ENCODE measurements around the gene LSM14B.
"Not testable (repeated sequence)": the region's sequence is repeated elsewhere in the genome, so short reads cannot be mapped to it uniquely, and the experiment has no call there.

The LSM14B gene

GRCh38 chr20:62121776-62122653, at the start of gene LSM14B:
Gene LSM14B (plus strand): TSS chr20:62122475. CDS start chr20:62122667, 192 bp downstream.
- DNase-seq (ENCODE audit: low read depth) = peak; percentile 94

DNA sequence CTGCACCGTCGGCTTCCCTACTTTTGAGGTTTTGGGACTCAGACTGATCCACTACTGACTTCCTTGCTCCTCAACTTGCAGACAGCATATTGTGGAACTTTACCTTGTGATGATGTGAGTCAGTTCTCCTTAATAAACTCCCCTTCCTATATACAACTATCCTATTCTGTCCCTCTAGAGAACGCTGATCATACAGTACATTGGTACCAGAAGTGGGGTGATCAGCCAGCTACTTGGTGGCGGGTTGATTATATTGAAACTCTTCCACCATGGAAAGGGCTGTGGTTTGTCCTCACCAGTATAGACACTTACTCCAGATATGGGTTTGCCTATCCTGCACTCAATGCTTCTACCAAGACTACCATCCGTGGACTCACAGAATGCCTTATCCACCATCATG, 49.0 kb upstream of the LSM14B start:
- no peak for DNase-seq (ENCODE audit: low read depth)

GRCh38 chr20:62079166-62079565, 43.1 kb upstream of the LSM14B start:
- no peak for DNase-seq (ENCODE audit: low read depth)

- no peak for DNase-seq (ENCODE audit: low read depth)
These were observed 41.9 kb upstream of the LSM14B start for GRCh38 chr20:62080249-62080990.

- DNase-seq (ENCODE audit: low read depth) = no peak
These were observed 39.0 kb upstream of the LSM14B start for GRCh38 chr20:62083312-62083711.

DNA sequence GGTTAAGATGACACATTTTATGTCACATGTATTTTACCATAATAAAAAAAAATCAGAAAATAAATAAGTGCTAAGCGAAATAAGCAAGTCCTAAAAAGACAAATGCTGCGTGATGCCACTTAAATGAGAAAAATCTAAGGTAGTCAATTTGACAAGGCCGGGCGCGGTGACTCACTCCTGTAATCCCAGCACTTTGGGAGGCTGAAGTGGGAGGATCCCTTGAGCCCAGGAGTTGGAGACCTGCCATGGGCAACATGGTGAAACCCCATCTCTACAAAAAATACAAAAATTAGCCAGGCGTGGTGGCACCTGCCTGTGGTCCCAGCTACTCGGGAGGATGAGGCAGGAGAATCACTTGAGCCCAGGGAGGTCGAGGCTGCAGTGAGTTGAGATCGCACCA, 38.1 kb upstream of the LSM14B start:
- not testable (repeated sequence) for DNase-seq (ENCODE audit: low read depth)

GRCh38 chr20:62085206-62085605, 37.1 kb upstream of the LSM14B start:
- DNase-seq (ENCODE audit: low read depth) = no peak

- no peak for DNase-seq (ENCODE audit: low read depth)
These were observed 35.0 kb upstream of the LSM14B start for GRCh38 chr20:62087227-62087626.

DNA sequence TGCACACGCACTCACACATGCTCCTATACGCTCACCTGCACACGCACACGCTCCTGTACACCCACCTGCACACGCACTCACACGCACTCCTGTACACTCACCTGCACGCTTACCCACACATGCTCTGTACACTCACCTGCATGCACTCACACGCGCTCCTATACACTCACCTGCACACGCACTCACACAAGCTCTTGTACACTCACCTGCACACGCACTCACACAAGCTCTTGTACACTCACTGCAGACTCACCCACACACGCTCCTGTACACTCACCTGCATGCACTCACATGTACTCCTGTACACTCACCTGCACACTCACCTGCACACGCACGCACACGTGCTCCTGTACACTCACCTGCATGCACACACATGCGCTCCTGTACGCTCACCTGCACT, 34.6 kb upstream of the LSM14B start:
- DNase-seq (ENCODE audit: low read depth) = no peak

GRCh38 chr20:62088258-62089127, 33.8 kb upstream of the LSM14B start:
- peak; percentile 30 for DNase-seq (ENCODE audit: low read depth)

- DNase-seq (ENCODE audit: low read depth) = no peak
These were observed 32.9 kb upstream of the LSM14B start for GRCh38 chr20:62089393-62089792.

DNA sequence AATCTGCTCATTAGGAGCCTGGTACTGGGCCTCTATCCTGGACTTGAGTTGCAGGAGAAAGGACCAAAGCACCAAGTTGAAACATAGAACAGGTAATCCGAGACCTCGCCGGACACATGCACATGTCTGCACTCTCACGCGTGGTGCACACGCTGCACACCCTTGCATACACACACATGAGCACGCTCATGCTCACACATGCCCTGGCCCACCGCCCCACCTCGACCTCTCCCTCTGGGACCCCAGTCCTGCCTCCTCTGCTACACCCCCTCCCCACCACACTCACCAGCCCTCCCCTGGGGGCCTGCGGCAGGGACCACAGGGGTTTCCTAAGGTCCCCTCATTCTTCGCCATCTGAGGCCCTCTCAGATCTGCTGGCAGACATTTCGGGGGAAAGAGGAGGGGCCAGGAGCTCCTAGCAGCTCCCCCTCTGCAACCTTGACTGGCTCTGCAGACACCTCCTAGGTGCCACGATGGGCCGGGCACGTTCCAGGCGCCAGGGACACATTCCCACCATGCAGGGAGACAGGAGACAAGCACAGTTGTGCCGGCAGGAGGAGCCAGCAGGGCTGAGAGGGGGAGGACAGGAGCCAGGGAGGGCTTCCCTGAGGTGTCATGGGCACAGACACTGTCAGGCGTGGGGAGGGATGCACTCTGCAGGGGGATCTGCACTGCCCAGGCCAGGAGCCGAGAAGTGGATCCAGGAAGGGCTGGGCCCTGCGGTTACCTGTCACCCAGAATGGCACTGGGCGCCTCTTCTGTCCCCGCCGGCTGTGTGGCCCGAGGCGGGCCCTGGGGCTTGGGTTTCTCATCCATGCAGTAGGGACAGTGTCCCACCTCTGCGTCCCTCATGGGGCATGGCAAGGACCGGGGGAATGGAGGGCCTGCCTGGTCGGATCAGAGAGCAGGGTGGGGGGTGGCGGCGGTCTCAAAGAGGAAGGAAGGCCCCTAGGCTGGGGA, 25.6 kb upstream of the LSM14B start:
- DNase-seq (ENCODE audit: low read depth) = no peak

DNA sequence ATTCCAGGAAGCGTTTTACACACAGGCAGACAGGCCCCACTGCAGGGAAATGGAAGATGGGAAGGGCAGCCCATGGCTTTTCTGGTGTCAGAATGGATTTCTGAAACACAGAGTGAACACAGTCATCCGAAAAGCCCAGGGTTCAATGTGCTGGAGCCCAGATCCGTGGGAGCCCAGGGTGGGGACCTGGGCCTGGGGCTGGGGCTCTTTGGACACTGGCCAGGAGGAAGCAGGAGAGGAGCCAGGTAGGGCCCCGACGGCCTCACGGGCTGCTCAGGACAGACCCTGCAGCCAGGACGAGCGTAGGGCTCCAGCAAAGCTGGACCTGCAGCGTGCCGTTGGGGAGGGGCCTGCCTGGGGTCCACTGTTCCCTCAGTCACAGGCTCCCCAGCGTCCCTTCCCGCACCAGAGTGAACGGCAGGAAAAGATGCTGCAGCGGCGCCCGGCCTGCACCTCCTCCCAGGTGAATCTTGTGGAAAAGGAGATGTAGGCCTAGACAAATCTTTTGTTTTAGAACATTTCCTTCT, 24.3 kb upstream of the LSM14B start:
- no peak for DNase-seq (ENCODE audit: low read depth)

- no peak for DNase-seq (ENCODE audit: low read depth)
These were observed 21.2 kb upstream of the LSM14B start for GRCh38 chr20:62101078-62101477.

GRCh38 chr20:62103508-62104233, 18.6 kb upstream of the LSM14B start:
- no peak for DNase-seq (ENCODE audit: low read depth)

GRCh38 chr20:62104234-62104789, 18.0 kb upstream of the LSM14B start:
- no peak for DNase-seq (ENCODE audit: low read depth)

DNA sequence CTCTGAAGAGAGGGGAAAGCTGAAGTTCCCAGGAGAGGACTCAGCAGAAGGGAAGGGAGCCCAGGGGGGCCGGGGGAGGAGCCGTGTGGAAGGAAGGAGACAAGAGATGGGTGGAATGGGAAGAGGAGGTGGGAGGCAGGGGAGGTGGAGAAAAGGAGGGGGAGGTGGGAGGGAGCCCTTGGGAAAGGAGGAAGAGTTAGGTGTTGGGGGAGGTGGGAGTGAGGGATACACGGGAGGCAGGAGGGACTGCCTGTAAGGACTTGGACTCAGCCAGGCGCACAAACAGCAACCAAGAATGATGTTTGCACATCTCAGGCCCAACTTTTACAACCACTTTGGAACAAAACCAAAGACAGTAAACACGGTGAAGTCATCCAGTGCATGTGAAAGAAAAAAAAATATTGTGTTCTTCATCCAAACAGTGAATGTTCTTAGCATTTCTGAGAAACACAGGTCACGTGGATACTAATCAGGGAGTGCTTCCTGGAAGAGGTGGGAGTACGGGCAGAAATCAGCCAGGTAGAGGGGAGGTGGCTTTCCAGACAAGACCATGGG, 17.4 kb upstream of the LSM14B start:
- no peak for DNase-seq (ENCODE audit: low read depth)

DNA sequence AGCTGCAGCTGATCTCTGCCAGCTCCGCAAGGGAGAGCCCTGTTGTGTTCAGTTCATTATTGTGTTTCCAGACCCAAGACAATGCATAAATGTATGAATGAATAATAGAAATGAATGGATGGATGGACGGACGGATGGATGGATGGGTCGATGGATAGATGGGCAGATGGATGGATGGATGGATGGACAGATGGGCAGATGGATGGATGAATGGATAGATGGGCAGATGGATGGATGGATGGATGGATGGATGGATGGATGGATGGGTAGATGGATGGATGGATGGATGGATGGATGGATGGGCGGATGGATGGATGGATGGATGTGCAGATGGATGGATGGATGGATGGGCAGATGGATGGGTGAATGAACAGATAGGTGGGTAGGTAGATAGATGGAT, 16.7 kb upstream of the LSM14B start:
- DNase-seq (ENCODE audit: low read depth) = no peak

- DNase-seq (ENCODE audit: low read depth) = no peak
These were observed 11.1 kb upstream of the LSM14B start for GRCh38 chr20:62111148-62111547.

GRCh38 chr20:62112368-62112767, 9.9 kb upstream of the LSM14B start:
- DNase-seq (ENCODE audit: low read depth) = no peak
